Neural cell (in vitro differentiated cells): ENCODE results near the gene CSMD2.

Experiments
- CTCF ChIP-seq: fragments of 450-650 bp; IDR thresholded peaks from 2 replicates; pipeline ENCODE4 v1.5.1; 2014; ENCODE audit warnings: antibody characterized with exemption, mild to moderate bottlenecking, moderate library complexity; ENCODE audit not compliant: poor library complexity, severe bottlenecking
- EP300 ChIP-seq: fragments of 450-650 bp; conservative IDR thresholded peaks from 2 replicates; pipeline ENCODE4 v1.6.1; 2014; ENCODE audit warnings: antibody characterized with exemption, mild to moderate bottlenecking, moderate library complexity; ENCODE audit not compliant: poor library complexity, severe bottlenecking
- EZH2 ChIP-seq: fragments of 200-600, 300-800 bp; shearing (Covaris generic), sonication (generic); IDR thresholded peaks from 2 replicates; pipeline ENCODE4 v1.6.1; 2014; ENCODE audit warnings: antibody characterized with exemption, low read length, borderline replicate concordance, mild to moderate bottlenecking; ENCODE audit not compliant: insufficient read depth, poor library complexity, severe bottlenecking
- MXI1 ChIP-seq: fragments of 450-650 bp; conservative IDR thresholded peaks from 2 replicates; pipeline ENCODE4 v1.6.1; 2014; ENCODE audit warnings: antibody characterized with exemption, mild to moderate bottlenecking; ENCODE audit not compliant: poor library complexity, severe bottlenecking
- POLR2AphosphoS5 ChIP-seq: IDR thresholded peaks from 2 replicates; pipeline ENCODE4 v1.6.1; 2012
- RAD21 ChIP-seq: fragments of 450-650 bp; conservative IDR thresholded peaks from 2 replicates; pipeline ENCODE4 v1.6.1; 2014; ENCODE audit warnings: antibody characterized with exemption, mild to moderate bottlenecking, moderate library complexity
- REST ChIP-seq: IDR thresholded peaks from 2 replicates; pipeline ENCODE4 v1.6.1; 2012; ENCODE audit warnings: borderline replicate concordance
- TAF1 ChIP-seq: IDR thresholded peaks from 2 replicates; pipeline ENCODE4 v1.6.1; 2012; ENCODE audit warnings: low read depth

GRCh38 chr1:33810571-33810970, 354.5 kb downstream of the CSMD2 start:
- TF ChIP-seq POLR2AphosphoS5 (no peak), RAD21 (no peak), CTCF (no peak), TAF1 (no peak), MXI1 (no peak), EP300 (no peak), EZH2 (no peak), REST (no peak)
